ENCODE measurements around the gene SFSWAP. TPM values are rescaled to one million over a fixed set of nuclear protein-coding genes. Genes with fewer than 3 reads are reported as not detected.
A peak's percentile ranks its signal among the peaks of the same experiment; 100 is the strongest.

Gene SFSWAP
- total and polyA plus RNA-seq, 2 experiments from 2014 or later, result 21.4 to 25.1 TPM

DNA sequence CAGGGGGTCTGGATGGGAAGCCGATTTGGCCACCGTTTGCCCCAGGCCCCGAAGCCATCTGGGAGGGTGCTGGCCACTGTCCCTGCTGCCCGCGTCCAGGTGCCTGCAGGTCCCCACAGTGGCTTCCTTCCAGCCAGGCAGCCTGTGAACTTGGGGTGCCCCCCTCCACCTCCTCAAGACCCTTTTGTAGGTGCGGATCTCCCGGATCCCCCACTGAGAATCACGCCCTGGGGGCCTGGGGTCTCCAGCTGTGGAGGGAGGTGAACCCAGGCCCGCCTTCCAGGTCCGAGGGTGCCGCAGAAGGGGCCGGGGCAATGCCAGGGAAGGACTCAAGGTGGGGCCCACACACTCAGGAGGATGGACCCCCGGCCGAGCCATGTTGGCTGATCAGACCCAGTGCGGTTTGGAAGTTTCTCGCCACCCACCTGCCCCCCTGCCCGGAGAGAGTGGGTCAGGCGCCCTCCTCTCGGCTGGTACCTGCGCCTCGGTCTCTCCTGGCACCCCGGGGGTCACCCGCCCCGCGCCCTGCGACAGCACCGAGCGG, 119.0 kb downstream of the SFSWAP start:
- H3K27ac ChIP-seq, result no peak overlapping the region
- H3K36me3 ChIP-seq (replicated peaks; ENCODE audit: insufficient read depth, low read depth), result no peaks in the 10 kb centered on the region
- TF ChIP-seq EZH2phosphoT487 (IDR thresholded peaks at IDR 0.05; ENCODE audit: low read depth, severe bottlenecking, unreplicated experiment), result no peak
- TF ChIP-seq CTCF (IDR thresholded peaks at IDR 0.05; ENCODE audit: poor library complexity), result no peak
- no peak for TF ChIP-seq EZH2 (IDR thresholded peaks at IDR 0.05; ENCODE audit: borderline replicate concordance)
- WGBS (ENCODE audit: low lambda C conversion rate, missing lambda C conversion rate), result 17% methylated on average over 22 of the region's 28 CpGs
- no peaks in the 10 kb centered on the region for H3K9me3 ChIP-seq (ENCODE audit: low read depth)
- no peaks in the 10 kb centered on the region for H4K20me1 ChIP-seq (ENCODE audit: insufficient read depth, poor library complexity, severe bottlenecking)
- H3K79me2 ChIP-seq, result no peaks in the 10 kb centered on the region
- peak overlapping the region; percentile 97 for H3K4me2 ChIP-seq
- peaks cover 64% of the 10 kb centered on the region for H3K27me3 ChIP-seq
- peak overlapping the region; percentile 93 for H2AFZ ChIP-seq
- peak overlapping the region; percentile 54 for H3K4me3 ChIP-seq
- no peaks in the 10 kb centered on the region for H3K9me2 ChIP-seq (replicated peaks; ENCODE audit: insufficient read depth)
- DNase-seq (ENCODE audit: low spot score), result peak; percentile 18
- peaks cover 8% of the 10 kb centered on the region for H3K4me1 ChIP-seq (ENCODE audit: insufficient read depth)

DNA sequence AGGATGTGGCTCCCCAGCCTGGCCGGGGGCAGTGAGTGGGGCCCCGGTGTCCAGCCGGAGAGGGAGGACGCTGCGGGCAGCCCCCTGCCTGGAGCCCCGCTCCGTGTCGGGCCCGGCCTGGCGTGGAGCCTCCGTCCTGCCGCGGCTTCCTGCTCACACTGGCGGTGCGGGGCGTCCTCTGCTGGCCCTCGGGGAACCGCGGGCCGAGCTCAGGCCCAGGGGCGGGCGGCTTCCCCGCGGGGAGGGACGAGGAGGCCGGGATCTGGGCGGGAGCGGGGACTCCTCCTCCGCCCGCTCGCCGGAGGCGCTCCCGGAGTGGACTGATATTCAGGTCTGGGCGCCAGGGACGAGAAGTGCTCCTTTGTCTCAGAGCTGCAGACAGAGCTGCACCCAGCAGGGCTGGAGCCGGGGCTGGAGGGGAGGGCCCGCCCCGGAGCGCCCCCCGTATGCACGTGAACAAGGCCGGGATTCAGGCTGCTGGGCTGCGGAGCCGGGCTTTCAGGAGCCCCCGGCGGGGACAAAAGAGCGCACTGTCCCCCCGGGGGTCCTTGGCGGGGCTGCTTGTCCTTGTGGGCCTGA, 119.5 kb downstream of the SFSWAP start:
- Histone ChIP-seq H2AFZ (peak overlapping the region; percentile 93), H3K27ac (no peak overlapping the region), H3K9me3 (ENCODE audit: low read depth) (no peaks in the 10 kb centered on the region), H3K4me1 (ENCODE audit: insufficient read depth) (peaks cover 8% of the 10 kb centered on the region), H3K36me3 (replicated peaks; ENCODE audit: insufficient read depth, low read depth) (no peaks in the 10 kb centered on the region), H3K79me2 (no peaks in the 10 kb centered on the region), H3K4me2 (peak overlapping the region; percentile 97), H4K20me1 (ENCODE audit: insufficient read depth, poor library complexity, severe bottlenecking) (no peaks in the 10 kb centered on the region), H3K4me3 (peak overlapping the region; percentile 54), H3K27me3 (peaks cover 64% of the 10 kb centered on the region), H3K9me2 (replicated peaks; ENCODE audit: insufficient read depth) (no peaks in the 10 kb centered on the region)
- WGBS (ENCODE audit: low lambda C conversion rate, missing lambda C conversion rate), result 2% methylated on average over 30 of the region's 50 CpGs
- peak; percentile 84 for DNase-seq (ENCODE audit: low spot score)
- TF ChIP-seq EZH2 (IDR thresholded peaks at IDR 0.05; ENCODE audit: borderline replicate concordance), result no peak
- TF ChIP-seq CTCF (IDR thresholded peaks at IDR 0.05; ENCODE audit: poor library complexity), result peak; percentile 66

GRCh38 chr12:131830914-131831571, 120.2 kb downstream of the SFSWAP start:
- no peaks in the 10 kb centered on the region for H3K9me2 ChIP-seq (replicated peaks; ENCODE audit: insufficient read depth)
- peak overlapping the region; percentile 93 for H2AFZ ChIP-seq
- H4K20me1 ChIP-seq (ENCODE audit: insufficient read depth, poor library complexity, severe bottlenecking), result no peaks in the 10 kb centered on the region
- H3K27me3 ChIP-seq, result peaks cover 64% of the 10 kb centered on the region
- peak overlapping the region; percentile 54 for H3K4me3 ChIP-seq
- 18% methylated on average over 31 of the region's 33 CpGs for WGBS (ENCODE audit: low lambda C conversion rate, missing lambda C conversion rate)
- H3K79me2 ChIP-seq, result no peaks in the 10 kb centered on the region
- peaks cover 8% of the 10 kb centered on the region for H3K4me1 ChIP-seq (ENCODE audit: insufficient read depth)
- peak; percentile 48 for DNase-seq (ENCODE audit: low spot score)
- H3K4me2 ChIP-seq, result peak overlapping the region; percentile 97
- TF ChIP-seq CTCF (IDR thresholded peaks at IDR 0.05; ENCODE audit: poor library complexity), result no peak
- TF ChIP-seq EZH2phosphoT487 (IDR thresholded peaks at IDR 0.05; ENCODE audit: low read depth, severe bottlenecking, unreplicated experiment), result no peak
- H3K36me3 ChIP-seq (replicated peaks; ENCODE audit: insufficient read depth, low read depth), result no peaks in the 10 kb centered on the region
- no peaks in the 10 kb centered on the region for H3K9me3 ChIP-seq (ENCODE audit: low read depth)
- no peak overlapping the region for H3K27ac ChIP-seq

Data from hepatocyte (in vitro differentiated cells).